ENCODE results near the gene MDP1.

MDP1 gene

DNA sequence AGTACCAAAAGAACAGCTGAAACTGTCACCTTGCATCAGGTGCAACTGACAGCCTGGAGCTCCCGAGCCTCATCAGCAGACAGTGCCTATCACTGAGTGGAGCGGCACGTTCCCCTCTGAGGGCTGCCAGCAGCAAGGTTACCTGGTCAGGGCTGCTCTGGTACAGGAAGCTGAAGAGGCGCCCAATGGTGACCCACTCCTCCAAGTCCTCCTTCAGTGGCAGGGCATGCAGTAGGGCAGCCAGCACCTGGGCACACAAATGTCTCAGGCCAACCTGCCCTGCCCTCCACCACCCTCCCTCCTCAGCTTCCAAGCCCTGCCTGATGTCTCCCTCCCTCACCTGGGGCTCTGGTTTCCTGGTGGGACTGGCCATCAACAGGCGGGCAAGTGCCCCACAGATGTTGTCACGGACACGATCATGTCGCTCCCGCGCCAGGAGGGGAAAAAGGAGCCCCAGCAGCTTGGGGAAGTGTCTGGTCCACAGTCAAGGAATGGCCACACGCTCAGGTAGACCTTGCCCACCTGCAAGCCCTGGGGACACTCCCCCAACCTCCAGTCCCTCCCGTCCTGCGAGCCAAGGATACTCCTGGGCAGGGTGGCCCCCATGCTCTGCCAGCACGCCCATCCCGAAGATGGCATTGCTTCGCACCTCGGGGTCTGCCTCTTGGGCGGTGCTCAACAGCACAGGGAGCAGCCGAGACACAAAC is 34.3 kb downstream of the MDP1 start:
- DNase-seq (ENCODE audit: low read depth, low spot score) = no peak

GRCh38 chr14:24179961-24180796 is 35.7 kb downstream of the MDP1 start:
- no peak for DNase-seq (ENCODE audit: low read depth, low spot score)

DNA sequence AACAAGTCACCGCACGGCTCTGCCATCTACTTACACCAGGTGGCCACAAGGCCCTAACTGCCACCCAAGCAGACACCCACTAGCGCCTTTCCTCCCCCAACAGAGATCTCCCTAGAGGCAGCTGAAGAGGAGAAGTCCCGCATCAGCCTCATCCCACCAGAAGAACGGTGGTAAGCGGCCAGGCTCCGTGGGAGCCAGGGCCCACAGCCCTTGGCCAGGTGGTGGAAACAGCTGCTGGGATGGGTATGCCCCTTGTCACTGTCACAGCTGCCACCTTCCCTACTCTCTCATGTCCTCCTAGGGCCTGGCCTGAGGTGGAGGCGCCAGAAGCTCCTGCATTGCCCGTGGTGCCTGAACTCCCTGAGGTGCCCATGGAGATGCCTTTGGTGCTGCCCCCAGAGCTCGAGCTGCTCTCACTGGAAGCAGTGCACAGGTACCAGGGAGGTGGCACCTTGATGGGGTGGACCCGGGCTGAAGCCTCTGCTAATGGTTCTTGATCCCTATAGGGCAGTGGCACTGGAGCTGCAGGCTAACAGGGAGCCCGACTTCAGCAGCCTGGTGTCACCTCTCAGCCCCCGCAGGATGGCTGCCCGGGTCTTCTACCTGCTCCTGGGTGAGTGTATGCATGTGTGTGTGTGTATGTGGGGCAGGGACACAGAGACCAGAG is 36.4 kb downstream of the MDP1 start:
- DNase-seq (ENCODE audit: low read depth, low spot score) = no peak

GRCh38 chr14:24178399-24179178 is 37.3 kb downstream of the MDP1 start:
- no peak for DNase-seq (ENCODE audit: low read depth, low spot score)

- no peak for DNase-seq (ENCODE audit: low read depth, low spot score)
These were observed 38.0 kb downstream of the MDP1 start for GRCh38 chr14:24177891-24178290.

- no peak for DNase-seq (ENCODE audit: low read depth, low spot score)
These were observed 38.6 kb downstream of the MDP1 start for GRCh38 chr14:24177041-24177825.

- DNase-seq (ENCODE audit: low read depth, low spot score) = no peak
These were observed 39.3 kb downstream of the MDP1 start for GRCh38 chr14:24176599-24176998.

- DNase-seq (ENCODE audit: low read depth, low spot score) = no peak
These were observed 43.0 kb downstream of the MDP1 start for GRCh38 chr14:24172871-24173281.

DNA sequence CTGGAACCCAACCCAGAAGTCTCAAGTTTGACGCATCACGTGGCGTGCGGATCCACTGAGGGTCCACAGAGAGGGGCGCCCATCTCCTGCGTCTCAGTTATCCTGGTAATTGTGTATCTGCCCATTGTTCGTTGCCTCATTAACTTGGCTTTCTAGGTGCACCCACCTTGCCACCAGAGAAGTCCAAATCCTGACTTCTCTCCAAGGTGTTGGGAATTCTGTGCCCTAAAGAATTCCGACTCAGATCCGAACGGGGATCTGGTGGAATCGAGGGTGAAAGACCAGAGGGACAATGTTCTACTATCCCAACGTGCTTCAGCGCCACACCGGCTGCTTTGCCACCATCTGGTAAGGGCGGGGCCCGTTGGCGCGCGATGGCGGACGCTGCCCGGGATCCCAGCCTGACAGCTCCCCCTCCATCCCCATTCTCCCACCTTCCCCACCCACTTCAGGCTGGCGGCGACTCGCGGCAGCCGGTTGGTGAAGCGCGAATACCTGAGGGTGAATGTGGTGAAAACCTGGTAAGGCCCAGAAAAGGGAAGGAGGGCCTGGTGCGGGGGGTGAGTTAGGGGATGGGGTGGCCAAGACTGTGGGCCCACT is 43.5 kb downstream of the MDP1 start:
- DNase-seq (ENCODE audit: low read depth, low spot score) = peak; percentile 27

DNA sequence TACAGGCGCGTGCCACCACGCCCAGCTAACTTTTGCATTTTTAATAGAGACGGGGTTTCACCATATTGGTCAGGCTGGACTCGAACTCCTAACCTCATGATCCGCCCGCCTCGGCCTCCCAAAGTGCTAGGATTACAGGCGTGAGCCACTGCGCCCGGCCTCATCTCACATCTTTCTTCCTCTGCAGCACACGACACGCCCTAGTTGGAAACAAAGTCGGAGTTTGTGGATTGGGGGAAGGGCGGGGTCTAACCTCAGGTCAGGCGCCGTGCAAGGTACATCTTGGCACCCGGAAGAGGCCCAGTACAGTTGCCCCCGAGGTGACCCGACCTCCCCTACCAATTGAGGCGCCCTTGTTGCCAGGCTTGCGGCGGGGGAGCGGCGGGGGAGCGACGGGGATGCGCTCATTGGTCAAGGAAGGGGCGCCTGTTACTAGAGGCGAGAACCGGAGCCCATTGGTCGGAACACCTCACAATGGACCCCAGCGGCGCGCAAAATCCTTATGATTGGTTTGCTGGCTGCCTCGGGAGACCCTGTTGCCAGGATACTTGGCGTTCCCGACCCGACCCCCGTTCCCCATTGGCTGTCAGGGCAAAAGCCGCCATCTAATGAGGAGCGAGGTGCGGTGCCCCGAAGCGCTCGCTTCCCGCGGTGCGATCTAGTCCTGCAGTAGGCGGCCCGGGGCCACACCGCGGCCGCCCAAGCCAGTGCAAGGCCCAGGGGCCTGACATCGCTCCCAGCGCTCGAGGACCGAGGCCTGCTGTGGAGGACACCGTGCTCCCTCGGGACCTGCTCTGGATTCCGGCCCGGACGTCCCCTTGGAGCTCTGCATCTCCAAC is 44.2 kb downstream of the MDP1 start, which contains the start of gene REC8:
REC8 (plus strand) TSS at position 659 of the 839 bp plus-strand sequence. CDS start 473 bp downstream, outside the sequence.
- peak; percentile 99 for DNase-seq (ENCODE audit: low read depth, low spot score)

DNA sequence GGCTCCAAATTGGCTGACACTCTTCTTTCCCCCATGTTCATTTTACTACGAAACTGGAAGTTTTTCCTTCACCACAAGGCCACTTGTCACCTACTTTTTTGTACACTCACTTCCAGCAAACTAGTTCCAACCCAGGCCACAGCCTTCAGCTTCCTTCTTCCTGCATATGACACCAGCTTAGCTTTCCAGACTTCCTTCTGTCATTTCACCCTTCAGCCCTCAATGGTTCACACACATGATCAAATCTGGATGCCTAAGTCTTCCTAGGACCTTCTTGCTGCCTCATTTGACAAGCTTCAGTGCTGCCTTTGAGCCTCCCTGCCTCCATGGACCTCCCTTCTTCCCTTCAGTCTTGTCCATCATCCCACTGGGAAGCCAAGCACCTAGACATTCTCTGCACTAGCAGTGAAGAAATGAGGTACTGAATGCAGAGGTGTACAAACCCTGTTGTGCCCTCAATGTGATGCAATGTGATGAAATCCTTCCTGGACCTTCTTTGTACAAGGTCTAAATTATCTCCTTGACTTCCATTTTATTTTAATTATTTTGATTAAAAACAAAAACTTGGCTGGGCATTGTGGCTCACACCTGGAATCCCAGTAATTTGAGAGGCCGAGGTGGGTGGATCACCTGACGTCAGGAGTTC is 48.3 kb downstream of the MDP1 start:
- DNase-seq (ENCODE audit: low read depth, low spot score) = no peak

DNA sequence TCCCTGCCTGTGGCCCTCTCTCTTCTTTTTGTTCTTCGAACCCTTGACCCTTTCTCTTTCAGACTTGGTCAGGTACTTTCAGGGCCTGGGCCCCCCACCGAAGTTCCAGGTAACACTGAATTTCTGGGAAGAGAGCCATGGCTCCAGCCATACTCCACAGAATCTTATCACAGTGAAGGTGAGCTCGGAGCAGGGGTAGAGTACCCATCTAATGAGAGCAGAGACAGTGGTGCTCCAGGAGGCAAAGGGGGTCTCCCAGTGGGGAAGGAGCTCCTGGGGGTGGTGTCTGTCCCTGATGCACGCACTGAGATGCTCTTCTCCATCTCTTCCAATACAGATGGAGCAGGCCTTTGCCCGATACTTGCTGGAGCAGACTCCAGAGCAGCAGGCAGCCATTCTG is 50.1 kb downstream of the MDP1 start:
- DNase-seq (ENCODE audit: low read depth, low spot score) = no peak

- DNase-seq (ENCODE audit: low read depth, low spot score) = no peak
These were observed 51.3 kb downstream of the MDP1 start for GRCh38 chr14:24164518-24164991.

All from ELF-1 (cell line).